ENCODE measurements around the gene VN1R5.
"Not testable (repeated sequence)": the region's sequence is repeated elsewhere in the genome, so short reads cannot be mapped to it uniquely, and the experiment has no call there.

Gene VN1R5

GRCh38 chr1:247286134-247286670 is 30.3 kb downstream of the VN1R5 start:
- no peak for DNase-seq (ENCODE audit: extremely low spot score)
- ChIA-PET CTCF (no interaction called here), POLR2A (no interaction called here)
- TF ChIP-seq HDGF (IDR thresholded peaks at IDR 0.05; ENCODE audit: borderline replicate concordance), result no peak
- TF ChIP-seq, protein P1, sequence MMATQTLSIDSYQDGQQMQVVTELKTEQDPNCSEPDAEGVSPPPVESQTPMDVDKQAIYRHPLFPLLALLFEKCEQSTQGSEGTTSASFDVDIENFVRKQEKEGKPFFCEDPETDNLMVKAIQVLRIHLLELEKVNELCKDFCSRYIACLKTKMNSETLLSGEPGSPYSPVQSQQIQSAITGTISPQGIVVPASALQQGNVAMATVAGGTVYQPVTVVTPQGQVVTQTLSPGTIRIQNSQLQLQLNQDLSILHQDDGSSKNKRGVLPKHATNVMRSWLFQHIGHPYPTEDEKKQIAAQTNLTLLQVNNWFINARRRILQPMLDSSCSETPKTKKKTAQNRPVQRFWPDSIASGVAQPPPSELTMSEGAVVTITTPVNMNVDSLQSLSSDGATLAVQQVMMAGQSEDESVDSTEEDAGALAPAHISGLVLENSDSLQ (IDR thresholded peaks at IDR 0.05), result no peak
- TF ChIP-seq BHLHE40 (IDR thresholded peaks at IDR 0.05; ENCODE audit: borderline replicate concordance), result no peak
- TF ChIP-seq FOXK2 (IDR thresholded peaks at IDR 0.05), result no peak
- TF ChIP-seq TARDBP (IDR thresholded peaks at IDR 0.05), result no peak
- TF ChIP-seq LEF1 (IDR thresholded peaks at IDR 0.05; ENCODE audit: borderline replicate concordance), result no peak
- TF ChIP-seq SP1 (IDR thresholded peaks at IDR 0.05), result no peak
- no peak for TF ChIP-seq L3MBTL2 (conservative IDR thresholded peaks at IDR 0.05)
- no peak for TF ChIP-seq CTBP1 (IDR thresholded peaks at IDR 0.05; ENCODE audit: borderline replicate concordance)
- TF ChIP-seq SUZ12 (IDR thresholded peaks at IDR 0.05), result no peak
- TF ChIP-seq FOXM1 (IDR thresholded peaks at IDR 0.05; ENCODE audit: borderline replicate concordance), result no peak

- TF ChIP-seq CTBP1 (IDR thresholded peaks at IDR 0.05; ENCODE audit: borderline replicate concordance) (no peak), SP1 (IDR thresholded peaks at IDR 0.05) (no peak), FOXM1 (IDR thresholded peaks at IDR 0.05; ENCODE audit: borderline replicate concordance) (no peak)
- TF ChIP-seq, protein P1 (IDR thresholded peaks at IDR 0.05), result no peak
- DNase-seq (ENCODE audit: extremely low spot score), result no peak
- ChIA-PET CTCF (no interaction called here), POLR2A (no interaction called here)
These were observed 31.6 kb downstream of the VN1R5 start for GRCh38 chr1:247287460-247287859.

DNA sequence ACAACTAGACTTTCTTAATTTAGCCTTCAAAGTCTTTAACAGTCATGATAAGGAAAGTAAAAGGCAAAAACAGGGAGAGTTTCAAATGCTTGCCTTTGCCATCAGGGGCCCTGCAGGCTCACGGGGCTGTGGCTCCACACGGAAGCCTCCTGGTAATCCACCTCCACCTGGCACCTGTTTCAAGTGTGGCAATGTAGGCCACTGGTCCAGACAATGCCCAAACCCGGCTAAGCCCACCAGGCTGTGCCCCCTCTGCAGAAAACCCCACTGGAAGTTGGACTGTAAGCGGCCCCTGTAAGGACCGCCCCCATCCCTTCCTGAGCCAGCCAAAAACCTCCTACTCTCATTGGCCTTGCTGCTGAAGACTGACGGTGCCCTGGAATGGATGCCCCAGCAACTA is 32.5 kb downstream of the VN1R5 start:
- DNase-seq (ENCODE audit: extremely low spot score), result no peak
- TF ChIP-seq TARDBP (IDR thresholded peaks at IDR 0.05) (no peak), ZNF384 (IDR thresholded peaks at IDR 0.05) (no peak)
- TF ChIP-seq, protein P1 (IDR thresholded peaks at IDR 0.05), result no peak
- POLR2A ChIA-PET, result no interaction called here
- CTCF ChIA-PET, result no interaction called here

DNA sequence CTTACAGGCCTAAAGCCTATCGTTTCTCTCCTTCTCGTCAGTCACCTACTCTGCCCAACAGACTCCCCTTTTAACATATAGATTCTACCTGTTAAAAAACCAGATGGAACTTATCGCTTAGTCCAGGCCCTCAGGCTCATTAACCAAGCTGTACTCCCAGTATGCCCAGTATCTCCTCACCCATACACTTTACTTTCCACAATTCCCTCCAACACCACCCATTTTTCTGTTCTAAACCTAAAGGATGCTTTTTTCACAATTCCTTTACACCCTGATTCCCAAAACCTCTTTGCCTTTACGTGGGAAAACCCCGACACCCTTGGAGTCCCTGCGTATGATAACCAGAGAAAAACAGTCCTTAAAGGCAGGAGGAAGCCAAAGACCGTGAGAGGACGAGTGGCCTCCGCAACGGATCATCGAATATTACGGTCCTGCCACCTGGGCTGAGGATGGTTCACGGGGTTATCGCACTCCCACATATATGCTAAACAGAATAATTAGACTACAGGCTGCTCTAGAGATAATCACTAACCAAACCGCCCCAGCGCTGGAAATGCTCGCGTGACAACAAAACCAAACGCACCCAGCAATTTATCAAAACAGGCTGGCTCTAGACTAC is 33.5 kb downstream of the VN1R5 start:
- CTCF ChIA-PET; DNase-seq (ENCODE audit: extremely low spot score); POLR2A ChIA-PET: not testable (repeated sequence)

GRCh38 chr1:247290576-247290975 is 34.7 kb downstream of the VN1R5 start:
- DNase-seq (ENCODE audit: extremely low spot score), result no peak
- ChIA-PET CTCF (no interaction called here), POLR2A (no interaction called here)
- TF ChIP-seq L3MBTL2 (conservative IDR thresholded peaks at IDR 0.05), result no peak
- no peak for TF ChIP-seq FOXM1 (IDR thresholded peaks at IDR 0.05; ENCODE audit: borderline replicate concordance)
- no peak for TF ChIP-seq FOXA1 (IDR thresholded peaks at IDR 0.05)
- no peak for TF ChIP-seq FOXK2 (IDR thresholded peaks at IDR 0.05)
- no peak for TF ChIP-seq HDGF (IDR thresholded peaks at IDR 0.05; ENCODE audit: borderline replicate concordance)
- TF ChIP-seq NFRKB (IDR thresholded peaks at IDR 0.05), result no peak
- TF ChIP-seq TARDBP (IDR thresholded peaks at IDR 0.05), result no peak
- no peak for TF ChIP-seq ARNT (IDR thresholded peaks at IDR 0.05)
- no peak for TF ChIP-seq CTBP1 (IDR thresholded peaks at IDR 0.05; ENCODE audit: borderline replicate concordance)
- TF ChIP-seq, protein P1 (IDR thresholded peaks at IDR 0.05), result no peak
- TF ChIP-seq ZNF384 (IDR thresholded peaks at IDR 0.05), result no peak
- TF ChIP-seq SUZ12 (IDR thresholded peaks at IDR 0.05), result no peak
- no peak for TF ChIP-seq LEF1 (IDR thresholded peaks at IDR 0.05; ENCODE audit: borderline replicate concordance)
- TF ChIP-seq BHLHE40 (IDR thresholded peaks at IDR 0.05; ENCODE audit: borderline replicate concordance), result no peak
- no peak for TF ChIP-seq SP1 (IDR thresholded peaks at IDR 0.05)

DNA sequence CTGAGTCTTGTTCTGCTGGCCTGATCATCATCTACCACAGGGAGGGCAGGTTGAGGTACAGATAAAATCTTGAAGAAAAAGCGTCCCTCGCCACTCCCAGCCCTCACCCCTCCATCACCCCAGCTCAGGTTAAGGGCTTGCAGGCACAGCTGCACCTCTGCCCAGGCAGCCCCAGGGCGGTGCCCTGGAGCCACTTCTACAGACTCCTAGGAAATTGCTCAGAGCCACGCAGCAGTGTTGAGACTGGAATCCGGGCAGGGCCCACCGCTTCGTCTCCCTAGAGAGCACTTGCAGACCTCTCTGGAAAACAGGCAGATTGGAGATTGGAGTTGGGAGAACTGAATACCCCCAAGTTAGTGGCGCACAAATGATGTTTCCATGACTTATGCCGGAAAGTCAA is 35.3 kb downstream of the VN1R5 start:
- CTCF ChIA-PET, result no interaction called here
- POLR2A ChIA-PET, result no interaction called here
- DNase-seq (ENCODE audit: extremely low spot score), result no peak
- TF ChIP-seq, protein P1 (IDR thresholded peaks at IDR 0.05), result no peak
- TF ChIP-seq SUZ12 (IDR thresholded peaks at IDR 0.05), result no peak
- no peak for TF ChIP-seq ZNF384 (IDR thresholded peaks at IDR 0.05)
- TF ChIP-seq L3MBTL2 (conservative IDR thresholded peaks at IDR 0.05), result no peak
- TF ChIP-seq FOXM1 (IDR thresholded peaks at IDR 0.05; ENCODE audit: borderline replicate concordance), result no peak
- no peak for TF ChIP-seq LEF1 (IDR thresholded peaks at IDR 0.05; ENCODE audit: borderline replicate concordance)
- TF ChIP-seq ELF4 (IDR thresholded peaks at IDR 0.05), result no peak
- no peak for TF ChIP-seq SP1 (IDR thresholded peaks at IDR 0.05)
- no peak for TF ChIP-seq FOXA1 (IDR thresholded peaks at IDR 0.05)
- no peak for TF ChIP-seq HDGF (IDR thresholded peaks at IDR 0.05; ENCODE audit: borderline replicate concordance)
- TF ChIP-seq TARDBP (IDR thresholded peaks at IDR 0.05), result no peak
